Right lobe of liver (tissue), 6 donors: ENCODE data around the gene NFATC1. TPM values are rescaled to one million over a fixed set of nuclear protein-coding genes. Genes with fewer than 3 reads are reported as not detected.

Experiments used
- ATAC-seq, 4 donors: fragments of 200-7000 bp; cut with Tn5 transposase; one replicate each; pipeline ENCODE4 v1.9.1; 2020; ENCODE audit warnings: mild to moderate bottlenecking in 4 of 4, moderate library complexity in 4 of 4
- DNase-seq, 3 donors: peaks; one replicate each; pipeline ENCODE4 v3.0.0-alpha.2; 2020
- H3K27ac ChIP-seq, 3 donors: fragments of 200-600 bp; one replicate each; pipeline ENCODE4 v1.8.0; 2022
- H3K27me3 ChIP-seq, 2 donors: fragments of 200-600 bp; one replicate each; pipeline ENCODE4 v1.8.0; 2022
- H3K36me3 ChIP-seq, 4 donors: fragments of 200-600 bp; sonication (generic) in 1 of 4; one replicate each; pipeline versions ENCODE4 v1.5.1 to v1.8.0; 2017 to 2022; ENCODE audit warnings: control low read depth in 1 of 4
- H3K4me1 ChIP-seq, 4 donors: fragments of 200-600 bp; sonication (generic) in 1 of 4; one replicate each; pipeline versions ENCODE4 v1.5.1 to v1.8.0; 2017 to 2022; ENCODE audit warnings: control low read depth in 1 of 4
- H3K4me3 ChIP-seq, 3 donors: fragments of 200-600 bp; one replicate each; pipeline ENCODE4 v1.8.0; 2022
- H3K9me3 ChIP-seq, 4 donors: fragments of 200-600 bp; sonication (generic) in 1 of 4; one replicate each; pipeline versions ENCODE4 v1.5.1 to v1.8.0; 2017 to 2022; ENCODE audit warnings: control low read depth in 1 of 4
- CTCF ChIP-seq, 4 donors: fragments of 200-600 bp in 3 of 4; fragments of 450-650 bp in 1 of 4; IDR thresholded peaks; one replicate each; pipeline versions ENCODE4 v1.5.1 to v1.8.0; 2016 to 2022; ENCODE audit warnings: antibody characterized with exemption in 4 of 4, mild to moderate bottlenecking in 2 of 4
- POLR2A ChIP-seq: fragments of 450-650 bp; IDR thresholded peaks from one replicate; pipeline ENCODE4 v1.6.1; 2017; ENCODE audit warnings: antibody characterized with exemption, mild to moderate bottlenecking
- WGBS: methylation state at CpG from one replicate; pipeline ENCODE4 v1.1.6; 2018; ENCODE audit warnings: low coverage, low lambda C conversion rate; ENCODE audit not compliant: insufficient coverage; ENCODE audit errors: missing lambda C conversion rate; 5-methylcytosine and 5-hydroxymethylcytosine counted together
- intact Hi-C, 2 donors: fragments of 100-400 bp; cut with DNase I; formaldehyde crosslinking; loops; one replicate each; pipeline versions ENCODE4 v1.11.2 to v1.14.1; 2022
- total RNA-seq, 6 experiments: library from RNA; depleted of rRNA in 2 of 6; stranded (reverse); fragments of >200 nt in 2 of 6; fragmentation: NEBNext Ultra II Directional in 3 of 6; extraction: Animal tissue kit (Norgen Biotek cat#: 25700) in 3 of 6; gene quantifications; one replicate each; pipeline versions ENCODE4 v1.1.0 to v1.2.4, GENCODE V29; 2016 to 2023
- donor health status: DM: no; HTN: yes; CAD: no.
- donor health status: DM: no; HTN: no; CAD: no.
- donor health status: DM: no; HTN: no; CAD: no.
- donor health status: DM: no; HTN: yes; CAD: no.
- donor health status: DM: no; HTN: yes; CAD: no.

Gene NFATC1
- total RNA-seq, 6 experiments from 2014 or later, result 1.00 to 4.3 (median 2.9) TPM

- DNase-seq (peak in 1 of 3 donors; percentile 35), ATAC-seq (peak in 1 of 4 donors; percentile 8)
- Histone ChIP-seq H3K4me1 (no peaks in the 10 kb centered on the region), H3K27me3 (no peaks in the 10 kb centered on the region), H3K36me3 (no peaks in the 10 kb centered on the region), H3K9me3 (no peaks in the 10 kb centered on the region), H3K27ac (no peak overlapping the region), H3K4me3 (no peak overlapping the region)
- WGBS, result 70% methylated on average over 2 of the region's 21 CpGs
- TF ChIP-seq CTCF (IDR thresholded peaks at IDR 0.05) (no peak), POLR2A (no peak)
- intact Hi-C loops, result no loop called here
Observed at GRCh38 chr18:79556829-79557585, 161.3 kb downstream of the NFATC1 start.

- no peaks in the 10 kb centered on the region for H3K27me3 ChIP-seq
- no peak overlapping the region for H3K27ac ChIP-seq
- H3K36me3 ChIP-seq, result no peaks in the 10 kb centered on the region
- TF ChIP-seq CTCF (IDR thresholded peaks at IDR 0.05) (no peak), POLR2A (no peak)
- WGBS, result 74% methylated on average over 10 of the region's 25 CpGs
- no peak overlapping the region for H3K4me3 ChIP-seq
- ATAC-seq, result no peak
- peak in 1 of 3 donors; percentile 46 for DNase-seq
- intact Hi-C loops, result no loop called here
- H3K9me3 ChIP-seq, result no peaks in the 10 kb centered on the region
- H3K4me1 ChIP-seq, result no peaks in the 10 kb centered on the region
Observed at GRCh38 chr18:79558196-79558932, 162.6 kb downstream of the NFATC1 start.

GRCh38 chr18:79558933-79559416, 163.2 kb downstream of the NFATC1 start:
- no peak for ATAC-seq
- H3K27ac ChIP-seq, result no peak overlapping the region
- no peak overlapping the region for H3K4me3 ChIP-seq
- peak in 1 of 3 donors; percentile 48 for DNase-seq
- H3K36me3 ChIP-seq, result no peaks in the 10 kb centered on the region
- TF ChIP-seq POLR2A (no peak), CTCF (IDR thresholded peaks at IDR 0.05) (no peak)
- 58% methylated on average over 2 of the region's 18 CpGs for WGBS
- H3K27me3 ChIP-seq, result no peaks in the 10 kb centered on the region
- intact Hi-C loops, result no loop called here
- H3K4me1 ChIP-seq, result no peaks in the 10 kb centered on the region
- H3K9me3 ChIP-seq, result no peaks in the 10 kb centered on the region

- 75% methylated on average over 8 of the region's 15 CpGs for WGBS
- Histone ChIP-seq H3K4me3 (no peak overlapping the region), H3K9me3 (no peaks in the 10 kb centered on the region), H3K27ac (no peak overlapping the region), H3K4me1 (no peaks in the 10 kb centered on the region), H3K27me3 (no peaks in the 10 kb centered on the region), H3K36me3 (no peaks in the 10 kb centered on the region)
- no peak for ATAC-seq
- TF ChIP-seq CTCF (IDR thresholded peaks at IDR 0.05) (no peak), POLR2A (no peak)
- DNase-seq, result no peak
- intact Hi-C loops, result no loop called here
Observed at GRCh38 chr18:79559436-79559835, 163.7 kb downstream of the NFATC1 start.
